Measurements from ENCODE around the gene CUL3.
"Not testable (repeated sequence)": the region's sequence is repeated elsewhere in the genome, so short reads cannot be mapped to it uniquely, and the experiment has no call there.

Gene CUL3

GRCh38 chr2:224585211-224586088 lies at the start of gene CUL3:
Gene CUL3, minus strand, starts transcription at chr2:224585363. Its CDS starts 354 bp downstream, at chr2:224585009.
- DNase-seq = peak; percentile 92

GRCh38 chr2:224630659-224631550 lies 45.7 kb upstream of the CUL3 start:
- DNase-seq = no peak

GRCh38 chr2:224628416-224628815 lies 43.3 kb upstream of the CUL3 start:
- no peak for DNase-seq

GRCh38 chr2:224626735-224627134 lies 41.6 kb upstream of the CUL3 start:
- DNase-seq = no peak

GRCh38 chr2:224613543-224614286 lies 28.6 kb upstream of the CUL3 start:
- DNase-seq = no peak

- no peak for DNase-seq
Measured at GRCh38 chr2:224612578-224612977, 27.4 kb upstream of the CUL3 start.

GRCh38 chr2:224611938-224612337 lies 26.8 kb upstream of the CUL3 start:
- no peak for DNase-seq

- DNase-seq = peak; percentile 84
Measured at GRCh38 chr2:224608104-224608503, 22.9 kb upstream of the CUL3 start.

- not testable (repeated sequence) for DNase-seq
Measured at GRCh38 chr2:224603746-224604500, 18.8 kb upstream of the CUL3 start.

- not testable (repeated sequence) for DNase-seq
Measured at GRCh38 chr2:224602778-224603375, 17.7 kb upstream of the CUL3 start.

GRCh38 chr2:224601923-224602322 lies 16.8 kb upstream of the CUL3 start:
- no peak for DNase-seq

GRCh38 chr2:224598678-224599077 lies 13.5 kb upstream of the CUL3 start:
- DNase-seq = no peak

GRCh38 chr2:224596289-224596688 lies 11.1 kb upstream of the CUL3 start:
- no peak for DNase-seq

GRCh38 chr2:224595518-224595917 lies 10.4 kb upstream of the CUL3 start:
- DNase-seq = no peak

- no peak for DNase-seq
Measured at GRCh38 chr2:224594840-224595239, 9.7 kb upstream of the CUL3 start.

GRCh38 chr2:224591220-224591619 lies 6.1 kb upstream of the CUL3 start:
- no peak for DNase-seq

- no peak for DNase-seq
Measured at GRCh38 chr2:224586127-224586695, 1.0 kb upstream of the CUL3 start.

- no peak for DNase-seq
Measured at GRCh38 chr2:224584785-224585210, 365 bp downstream of the CUL3 start.

- no peak for DNase-seq
Measured at GRCh38 chr2:224584111-224584784, 915 bp downstream of the CUL3 start.

GRCh38 chr2:224583033-224583432 lies 2.1 kb downstream of the CUL3 start:
- not testable (repeated sequence) for DNase-seq

GRCh38 chr2:224580248-224580647 lies 4.9 kb downstream of the CUL3 start:
- DNase-seq = no peak
